HPDE6-E6E7 (cell line): ENCODE results near the gene LYRM4.

Source experiments
- DNase-seq: peaks from one replicate; pipeline ENCODE4 v3.0.0; 2011; ENCODE audit warnings: missing footprints; ENCODE audit errors: extremely low spot score

LYRM4 gene

GRCh38 chr6:5098501-5099270 lies 162.1 kb downstream of the LYRM4 start:
- DNase-seq = no peak

- no peak for DNase-seq
These were observed 164.3 kb downstream of the LYRM4 start for GRCh38 chr6:5096482-5096881.

- no peak for DNase-seq
These were observed 165.5 kb downstream of the LYRM4 start for GRCh38 chr6:5095236-5095635.

- no peak for DNase-seq
These were observed 166.4 kb downstream of the LYRM4 start for GRCh38 chr6:5094327-5094726.

GRCh38 chr6:5093231-5094015 lies 167.3 kb downstream of the LYRM4 start:
- DNase-seq = no peak

GRCh38 chr6:5091210-5092069 lies 169.3 kb downstream of the LYRM4 start:
- no peak for DNase-seq

- DNase-seq = no peak
These were observed 170.1 kb downstream of the LYRM4 start for GRCh38 chr6:5090603-5091002.

GRCh38 chr6:5089481-5090438 lies 171.0 kb downstream of the LYRM4 start:
- DNase-seq = no peak

- DNase-seq = no peak
These were observed 172.0 kb downstream of the LYRM4 start for GRCh38 chr6:5088780-5089179.

- no peak for DNase-seq
These were observed 173.4 kb downstream of the LYRM4 start for GRCh38 chr6:5087389-5087788.

- no peak for DNase-seq
These were observed 174.4 kb downstream of the LYRM4 start for GRCh38 chr6:5086294-5086890.

- DNase-seq = no peak
These were observed 175.0 kb downstream of the LYRM4 start for GRCh38 chr6:5085648-5086293.

- DNase-seq = no peak
These were observed 175.7 kb downstream of the LYRM4 start, which contains the start of gene PPP1R3G for GRCh38 chr6:5084781-5085647. TSS of gene PPP1R3G (plus strand) at chr6:5085341. CDS start at chr6:5085486, 145 bp downstream.

- DNase-seq = no peak
These were observed 176.4 kb downstream of the LYRM4 start for GRCh38 chr6:5084360-5084780.

- DNase-seq = no peak
These were observed 176.9 kb downstream of the LYRM4 start for GRCh38 chr6:5083813-5084359.

GRCh38 chr6:5083307-5083583 lies 177.5 kb downstream of the LYRM4 start:
- DNase-seq = no peak

GRCh38 chr6:5082487-5083306 lies 178.1 kb downstream of the LYRM4 start:
- peak; percentile 95 for DNase-seq

GRCh38 chr6:5081955-5082354 lies 178.8 kb downstream of the LYRM4 start:
- DNase-seq = no peak
